ENCODE results near the gene PRB4.
"Not testable (repeated sequence)": the region's sequence is repeated elsewhere in the genome, so short reads cannot be mapped to it uniquely, and the experiment has no call there.

Gene PRB4

GRCh38 chr12:11310336-11310735 lies at the start of gene PRB4:
PRB4 (minus strand) TSS chr12:11310436; CDS start chr12:11310398, 38 bp downstream.
- DNase-seq (ENCODE audit: low read depth, low spot score): no peak

- DNase-seq (ENCODE audit: low read depth, low spot score): not testable (repeated sequence)
Observed at GRCh38 chr12:11351736-11352135, 41.5 kb upstream of the PRB4 start.

GRCh38 chr12:11348439-11348838 lies 38.2 kb upstream of the PRB4 start:
- no peak for DNase-seq (ENCODE audit: low read depth, low spot score)

- no peak for DNase-seq (ENCODE audit: low read depth, low spot score)
Observed at GRCh38 chr12:11347810-11348209, 37.6 kb upstream of the PRB4 start.

GRCh38 chr12:11344500-11344899 lies 34.3 kb upstream of the PRB4 start:
- DNase-seq (ENCODE audit: low read depth, low spot score): no peak

GRCh38 chr12:11324426-11324825 lies 14.2 kb upstream of the PRB4 start:
- no peak for DNase-seq (ENCODE audit: low read depth, low spot score)

GRCh38 chr12:11321980-11322379 lies 11.7 kb upstream of the PRB4 start:
- no peak for DNase-seq (ENCODE audit: low read depth, low spot score)

- DNase-seq (ENCODE audit: low read depth, low spot score): peak; percentile 46
Observed at GRCh38 chr12:11307143-11307542, 3.1 kb downstream of the PRB4 start.

- no peak for DNase-seq (ENCODE audit: low read depth, low spot score)
Observed at GRCh38 chr12:11273449-11273848, 36.8 kb downstream of the PRB4 start.

- no peak for DNase-seq (ENCODE audit: low read depth, low spot score)
Observed at GRCh38 chr12:11269607-11270006, 40.6 kb downstream of the PRB4 start, which contains the start of gene PRB3. PRB3 (minus strand) TSS chr12:11269707; CDS start chr12:11269669, 38 bp downstream.

- no peak for DNase-seq (ENCODE audit: low read depth, low spot score)
Observed at GRCh38 chr12:11264501-11264900, 45.7 kb downstream of the PRB4 start.

Data from smooth muscle cell of the brain vasculature (primary cell).